C1 segment of cervical spinal cord (tissue), 14 donors: ENCODE measurements around the gene FANCG.
A peak's percentile ranks its signal among the peaks of the same experiment; 100 is the strongest.

Experiments
- DNase-seq, 14 donors: peaks; one replicate each; lab custom pipeline; 2025; lab: John Stamatoyannopoulos, UW

The FANCG gene

DNA sequence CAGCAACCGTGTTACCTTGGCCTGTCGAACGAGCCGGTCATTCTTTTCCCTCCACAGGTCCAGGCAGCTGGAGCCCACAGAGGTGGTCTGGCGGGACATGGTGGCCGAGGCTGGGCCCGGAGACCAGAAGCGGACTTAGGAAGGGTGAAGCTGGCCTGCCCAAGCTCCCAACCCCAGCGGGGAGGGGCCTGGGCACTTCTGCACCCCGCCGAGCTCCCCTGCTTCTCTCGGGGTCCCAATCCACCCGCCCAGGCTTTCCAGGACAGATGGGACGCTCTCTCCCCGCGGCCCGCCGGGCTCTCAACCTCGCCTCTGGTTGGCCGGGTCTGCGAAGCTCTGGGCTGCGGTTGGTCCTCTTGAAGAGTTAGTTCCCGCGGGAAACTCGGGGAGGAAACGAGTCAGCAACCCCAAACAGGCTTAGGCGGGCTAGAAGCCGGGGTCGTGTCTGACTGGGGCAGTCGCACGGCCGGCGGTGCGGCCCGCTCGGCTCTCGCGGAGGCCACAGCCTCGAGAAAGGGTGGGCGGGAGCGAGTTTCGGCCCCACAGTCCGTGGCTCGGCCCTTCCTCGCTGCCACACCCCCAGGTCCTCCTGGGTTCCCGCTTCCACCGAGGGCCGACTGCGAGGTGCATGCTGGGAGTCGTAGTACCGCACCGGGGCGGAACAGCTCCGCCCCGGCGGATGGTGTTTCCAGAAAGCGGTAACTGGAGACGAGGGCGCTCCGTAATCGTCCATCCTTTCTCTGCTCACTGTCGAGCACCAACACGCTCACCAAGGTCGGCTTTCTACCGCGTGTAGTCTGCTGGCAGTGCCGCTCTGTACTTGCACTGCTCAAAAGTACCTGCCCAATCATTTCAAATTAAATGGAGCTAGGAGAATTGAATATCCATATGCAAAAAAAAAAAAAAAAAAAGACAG is at the start of gene FANCG:
Gene FANCG (minus strand): TSS at position 517 of the 916 bp plus-strand sequence. CDS start 418 bp downstream, at position 99.
- DNase-seq = peak; percentile 45 to 92 (median 86)

DNA sequence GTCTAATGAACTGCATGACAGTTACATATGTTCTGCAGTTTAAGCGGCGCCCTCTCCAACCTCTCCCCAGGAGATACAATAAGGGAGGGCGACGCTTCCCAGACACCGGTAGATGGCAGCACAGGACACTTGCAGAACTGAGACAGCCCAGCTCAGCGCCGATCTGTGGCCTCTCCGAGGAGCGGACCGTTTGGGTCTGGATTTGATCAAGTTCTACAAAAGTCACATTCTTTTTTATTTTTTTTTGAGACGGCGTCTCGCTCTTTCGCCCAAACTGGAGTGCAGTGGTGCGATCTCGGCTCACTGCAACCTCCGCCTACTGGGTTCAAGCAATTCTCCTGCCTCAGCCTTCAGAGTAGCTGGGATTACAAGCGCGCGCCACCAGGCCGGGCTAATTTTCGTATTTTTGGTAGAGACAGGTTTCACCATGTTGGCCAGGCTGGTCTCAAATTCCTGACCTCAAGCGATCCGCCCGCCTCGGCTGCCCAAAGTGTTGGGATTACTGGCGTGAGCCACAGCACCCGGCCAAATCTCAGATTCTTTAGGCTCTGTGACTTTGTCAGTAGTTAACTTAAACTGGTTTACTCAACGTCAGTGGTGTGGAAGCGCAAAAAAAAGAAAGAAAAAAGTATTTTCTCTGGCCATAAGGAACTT is 37.3 kb upstream of the FANCG start:
- DNase-seq = peak in 13 of 14 donors; percentile 33 to 86 (median 74)

DNA sequence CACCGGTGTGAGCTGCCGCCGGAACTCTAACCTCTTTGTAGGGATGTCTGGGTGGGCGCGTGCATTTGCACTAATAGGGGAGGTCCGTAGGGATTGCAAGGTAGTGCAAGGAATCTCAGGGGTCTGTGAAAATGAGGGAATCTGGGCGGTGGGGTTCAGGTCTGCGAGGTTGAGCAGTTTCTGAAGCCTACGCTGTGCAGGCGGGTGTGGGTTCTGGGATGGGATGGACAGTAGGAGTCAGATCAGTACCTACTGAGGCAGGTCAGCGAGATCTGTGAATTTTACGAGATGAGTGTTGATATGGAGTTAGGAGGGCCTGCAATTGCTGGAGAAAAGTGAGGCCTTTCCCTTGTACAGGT is 36.8 kb upstream of the FANCG start:
- peak in 3 of 14 donors; percentile 44 to 68 (median 55) for DNase-seq

DNA sequence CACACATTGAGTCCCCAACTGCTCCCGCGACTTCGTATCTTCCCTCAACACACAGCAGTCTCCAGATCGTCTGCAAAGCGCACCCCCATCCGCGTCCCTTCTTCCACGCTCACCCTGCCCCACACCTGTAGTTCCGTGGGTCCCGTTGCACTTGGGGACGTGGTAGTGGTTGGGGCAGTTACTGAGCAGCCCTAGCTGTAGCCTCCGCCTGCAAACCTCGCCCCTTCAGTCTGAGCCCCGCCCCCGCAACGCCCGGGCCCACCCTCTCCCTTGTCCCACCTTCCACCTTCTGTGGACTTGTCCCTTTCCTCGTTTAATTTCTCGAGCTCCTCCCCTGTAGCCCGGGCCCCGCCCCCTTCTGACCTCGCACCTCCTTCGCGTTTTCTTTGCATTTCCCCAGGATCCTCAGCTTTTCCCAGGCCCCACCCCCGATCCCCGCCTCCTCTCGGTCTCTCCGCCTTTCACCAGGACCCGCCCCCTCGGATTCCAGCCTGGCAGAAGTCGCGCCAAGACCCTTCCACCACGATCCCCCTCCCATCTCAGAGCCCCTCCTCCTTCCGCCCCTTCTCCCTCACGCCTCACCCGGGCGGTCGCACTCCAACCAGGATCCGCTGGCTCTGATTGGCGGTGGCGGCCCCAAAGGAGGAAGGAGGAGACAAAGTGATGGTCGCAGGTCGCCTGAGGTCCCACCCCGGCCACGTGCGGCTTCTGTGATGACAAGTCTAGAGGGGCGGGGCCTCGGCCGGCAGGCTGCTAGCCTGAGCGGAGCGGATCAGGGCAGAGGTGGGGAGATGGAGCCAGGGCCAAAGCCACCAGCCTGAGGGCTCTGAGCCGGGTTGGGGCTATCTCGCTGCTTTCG is 36.2 kb upstream of the FANCG start, which contains the start of gene ATOSB:
Gene ATOSB (minus strand): TSS at position 183 of the 859 bp plus-strand sequence. CDS start 7,588 bp downstream, outside the sequence.
- peak; percentile 56 to 98 (median 90) for DNase-seq

DNA sequence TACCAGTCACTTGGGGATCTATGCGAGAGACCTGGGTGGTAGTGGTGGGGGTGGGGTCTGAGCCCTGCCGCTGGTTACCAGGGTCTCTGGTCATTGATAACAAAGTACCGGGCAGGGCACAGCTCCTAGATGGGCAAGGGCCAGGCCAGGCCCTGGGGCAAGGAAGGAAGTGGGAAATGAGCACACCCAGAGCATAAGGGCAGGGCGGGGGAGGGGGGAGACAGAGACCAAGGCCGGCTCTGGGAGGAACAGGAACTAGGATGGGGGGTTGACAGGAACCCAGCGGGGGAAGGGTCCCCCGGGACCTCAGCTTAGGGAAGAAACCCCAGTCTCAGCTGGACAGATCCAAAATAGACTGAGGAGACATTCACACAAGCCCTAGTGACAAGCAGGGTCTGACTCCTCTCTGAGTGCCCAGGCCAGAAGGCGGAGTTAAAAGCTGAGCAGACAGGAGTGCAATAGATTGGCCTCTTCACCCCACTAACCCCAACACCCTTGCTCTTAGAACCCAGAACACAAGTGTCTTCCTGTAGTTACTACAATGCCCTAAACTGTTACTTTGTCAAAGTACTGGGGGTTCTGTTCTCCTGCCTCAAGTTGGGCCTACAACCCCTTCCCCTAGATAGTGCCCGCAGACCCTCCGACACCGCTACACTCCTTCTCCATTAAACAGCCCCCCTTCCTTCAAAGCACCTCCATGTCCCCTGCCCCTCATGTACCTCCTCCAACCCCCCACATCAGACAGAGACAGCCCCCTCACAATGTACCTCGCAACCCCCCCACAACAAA is 35.3 kb upstream of the FANCG start:
- peak in 11 of 14 donors; percentile 3 to 57 (median 21) for DNase-seq

DNA sequence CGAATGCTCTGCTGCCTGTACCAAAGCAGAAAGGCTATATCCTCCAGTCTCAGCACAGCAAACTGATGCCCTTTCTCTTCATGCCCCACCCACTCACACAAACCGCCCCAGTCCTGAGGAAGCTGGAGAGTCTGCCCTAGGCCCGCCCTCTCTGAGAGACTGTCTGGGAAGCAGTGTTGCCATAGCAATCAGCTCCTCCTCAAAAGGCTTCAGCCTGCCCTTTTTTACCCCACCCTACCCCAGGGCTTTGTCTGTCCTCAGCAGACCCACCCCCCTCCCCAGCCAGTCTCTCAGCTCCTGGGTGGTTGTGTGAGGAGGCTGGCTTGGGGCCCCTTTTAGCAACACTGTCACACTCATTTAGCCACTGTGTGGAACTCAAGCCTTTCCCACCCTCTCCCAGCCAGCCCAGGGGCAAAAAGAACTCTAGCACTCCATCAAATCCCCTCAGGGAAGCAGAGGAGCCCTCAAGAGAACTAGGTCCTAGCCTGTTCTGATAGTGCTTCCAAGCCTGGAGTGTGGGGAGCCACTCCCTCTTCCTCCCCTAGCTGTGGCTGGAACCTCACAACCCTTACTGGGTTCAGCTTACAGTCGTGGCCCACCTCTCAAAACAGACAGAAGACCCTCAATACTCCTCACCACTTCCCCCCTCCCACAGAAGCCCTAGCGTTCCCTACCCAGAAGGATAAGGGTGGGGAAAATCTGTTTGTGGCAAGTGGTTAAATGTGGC is 34.5 kb upstream of the FANCG start:
- peak in 11 of 14 donors; percentile 32 to 81 (median 66) for DNase-seq

DNA sequence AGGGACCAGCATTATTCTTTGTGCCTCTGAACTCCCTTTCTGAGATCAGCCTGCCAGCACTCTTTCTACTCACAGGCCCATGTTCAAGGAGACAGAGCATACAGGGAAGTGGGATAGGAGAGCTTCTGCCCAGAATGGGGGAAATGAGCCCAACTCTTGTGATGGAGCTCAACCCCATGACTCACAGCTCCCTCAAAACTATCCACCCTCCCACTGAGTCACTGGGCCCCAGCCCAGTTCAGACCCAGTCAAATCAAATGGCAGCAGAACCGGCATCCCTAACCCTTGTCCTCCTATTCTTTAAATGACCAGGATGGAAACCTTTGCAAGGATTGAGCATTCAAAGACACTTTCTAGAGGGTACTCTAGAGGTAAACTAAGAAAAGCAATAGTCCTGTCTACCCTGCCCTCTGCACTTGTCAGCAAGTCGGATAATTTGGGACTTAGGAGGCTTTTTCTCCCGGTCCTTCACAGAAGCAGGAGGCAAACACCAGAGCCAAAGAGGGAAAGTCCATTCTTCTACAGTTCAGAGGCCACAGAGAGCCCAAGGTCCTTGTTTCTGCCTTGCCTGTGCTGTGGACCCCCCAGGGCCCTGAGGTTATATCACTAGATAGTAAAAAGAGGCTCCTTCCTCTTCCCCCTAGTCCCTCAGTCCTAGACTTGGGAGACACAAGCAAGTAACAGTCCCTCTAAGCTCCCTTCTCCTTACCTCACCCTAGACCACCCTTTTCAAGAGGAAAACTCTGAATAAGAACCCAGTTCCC is 32.7 kb upstream of the FANCG start:
- peak in 7 of 14 donors; percentile 8 to 72 (median 25) for DNase-seq

DNA sequence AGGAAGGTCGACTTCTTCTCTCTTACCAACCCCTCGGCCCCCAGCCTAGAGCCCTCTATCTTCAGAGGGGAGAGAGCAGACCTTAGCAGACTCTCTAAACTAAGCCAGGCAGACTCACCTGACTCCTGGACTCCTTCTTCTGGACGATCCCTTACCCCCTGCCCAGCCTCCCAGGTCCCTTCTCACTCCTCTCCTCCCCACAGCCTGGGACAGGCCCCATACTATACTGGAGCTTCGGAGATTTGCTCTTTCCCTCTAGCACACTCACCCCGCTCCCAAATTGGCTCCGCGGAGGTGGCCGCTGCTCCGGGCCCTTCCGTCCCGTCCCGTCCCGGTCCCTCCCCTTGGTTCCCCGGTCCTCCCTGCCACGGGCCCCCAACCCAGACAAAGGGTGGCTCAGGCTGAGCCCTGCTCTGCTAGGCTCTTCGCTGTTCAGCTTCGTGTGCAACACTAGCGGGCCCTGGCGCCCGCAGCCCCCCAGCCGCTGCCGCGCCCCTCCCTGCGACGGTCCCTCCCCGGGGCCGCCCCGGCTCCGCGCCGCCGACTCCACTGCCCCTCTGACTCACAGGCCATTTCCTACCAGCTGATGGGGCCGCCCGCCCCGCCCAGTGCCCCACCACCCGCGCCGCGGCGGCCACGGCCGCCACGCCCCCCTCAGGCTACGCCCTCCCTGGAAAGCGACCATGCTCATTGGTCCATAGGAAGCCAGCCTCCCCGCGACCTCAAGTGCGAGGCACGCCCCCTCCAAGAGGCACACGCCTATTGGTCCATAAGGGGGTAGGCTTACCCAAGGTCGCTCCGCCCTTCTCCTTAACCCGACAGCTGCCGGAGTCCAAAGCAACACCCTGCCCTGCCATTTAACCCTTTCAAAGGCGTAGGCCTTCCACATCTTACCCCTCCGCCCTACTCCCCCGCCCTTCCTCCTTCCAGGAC is 31.5 kb upstream of the FANCG start:
- peak; percentile 58 to 99 (median 96) for DNase-seq

DNA sequence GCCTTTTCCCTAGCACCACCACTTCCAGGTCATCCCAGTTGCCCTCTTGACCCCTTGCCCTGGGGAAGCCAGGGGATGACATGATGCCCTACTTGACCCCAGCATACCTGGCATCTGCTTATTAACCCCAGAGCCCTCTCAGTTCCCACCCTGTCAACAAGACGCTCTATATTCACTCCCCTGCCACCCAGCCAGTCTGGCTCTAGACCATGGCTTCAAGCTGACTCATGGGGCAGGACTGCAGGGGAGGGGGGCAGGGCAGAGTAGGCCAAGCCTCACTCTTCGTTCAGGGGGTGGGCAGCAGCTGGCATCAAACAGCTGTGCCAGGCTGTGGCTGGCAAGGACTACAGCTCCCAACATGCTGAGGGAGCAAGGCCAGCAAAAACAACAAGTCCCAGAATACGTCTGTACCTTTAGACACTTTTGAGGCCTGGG is 30.6 kb upstream of the FANCG start:
- peak in 11 of 14 donors; percentile 15 to 88 (median 55) for DNase-seq

DNA sequence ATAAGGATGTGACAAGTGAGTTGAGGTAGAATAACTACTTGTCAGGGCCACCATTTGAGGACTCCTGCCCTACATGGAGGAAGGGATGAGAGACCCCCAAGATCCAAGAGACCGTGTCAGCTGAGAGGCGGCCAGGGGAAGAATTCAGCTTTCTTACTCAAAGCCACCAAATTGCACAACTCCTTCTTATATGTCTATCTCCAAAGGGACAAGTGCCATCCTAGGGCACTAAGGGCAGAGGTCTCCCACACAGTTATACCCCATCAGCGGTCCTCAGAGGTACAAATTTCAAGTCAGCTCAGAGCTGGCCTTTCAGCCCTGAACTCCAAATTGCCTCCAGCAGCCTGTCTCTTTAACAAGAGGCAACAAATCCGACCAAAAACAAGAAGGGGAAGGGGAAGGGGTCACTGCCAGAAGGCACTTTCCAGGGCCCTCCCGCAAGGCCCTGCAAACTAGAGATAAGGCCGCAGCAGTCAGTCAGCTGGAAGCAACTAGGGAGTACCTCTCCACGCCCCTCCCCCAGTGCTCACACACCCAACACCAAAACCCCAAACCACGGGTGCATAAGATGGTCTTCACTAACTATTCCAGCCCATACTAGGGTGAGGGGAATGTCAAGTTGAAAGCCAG is 29.3 kb upstream of the FANCG start:
- no peak for DNase-seq

DNA sequence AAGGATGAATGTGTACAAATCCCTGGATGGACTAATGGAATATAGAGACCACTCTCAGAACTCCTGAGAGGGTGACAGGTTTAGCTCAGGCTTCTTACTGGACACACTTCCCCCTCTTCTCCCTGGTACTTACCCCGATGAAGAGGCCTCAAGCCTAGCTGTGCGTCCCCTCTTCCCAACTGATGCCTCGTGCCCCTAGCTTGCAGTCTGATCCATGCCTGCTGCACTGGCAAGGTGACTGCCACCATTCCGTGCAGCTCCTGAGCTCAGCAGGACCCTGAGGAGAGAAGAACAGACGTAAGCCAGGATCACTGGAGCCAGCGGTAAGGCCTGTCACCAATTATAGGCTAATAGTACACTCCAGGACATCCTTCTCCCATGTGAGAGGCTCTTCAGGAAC is 28.7 kb upstream of the FANCG start:
- no peak for DNase-seq

DNA sequence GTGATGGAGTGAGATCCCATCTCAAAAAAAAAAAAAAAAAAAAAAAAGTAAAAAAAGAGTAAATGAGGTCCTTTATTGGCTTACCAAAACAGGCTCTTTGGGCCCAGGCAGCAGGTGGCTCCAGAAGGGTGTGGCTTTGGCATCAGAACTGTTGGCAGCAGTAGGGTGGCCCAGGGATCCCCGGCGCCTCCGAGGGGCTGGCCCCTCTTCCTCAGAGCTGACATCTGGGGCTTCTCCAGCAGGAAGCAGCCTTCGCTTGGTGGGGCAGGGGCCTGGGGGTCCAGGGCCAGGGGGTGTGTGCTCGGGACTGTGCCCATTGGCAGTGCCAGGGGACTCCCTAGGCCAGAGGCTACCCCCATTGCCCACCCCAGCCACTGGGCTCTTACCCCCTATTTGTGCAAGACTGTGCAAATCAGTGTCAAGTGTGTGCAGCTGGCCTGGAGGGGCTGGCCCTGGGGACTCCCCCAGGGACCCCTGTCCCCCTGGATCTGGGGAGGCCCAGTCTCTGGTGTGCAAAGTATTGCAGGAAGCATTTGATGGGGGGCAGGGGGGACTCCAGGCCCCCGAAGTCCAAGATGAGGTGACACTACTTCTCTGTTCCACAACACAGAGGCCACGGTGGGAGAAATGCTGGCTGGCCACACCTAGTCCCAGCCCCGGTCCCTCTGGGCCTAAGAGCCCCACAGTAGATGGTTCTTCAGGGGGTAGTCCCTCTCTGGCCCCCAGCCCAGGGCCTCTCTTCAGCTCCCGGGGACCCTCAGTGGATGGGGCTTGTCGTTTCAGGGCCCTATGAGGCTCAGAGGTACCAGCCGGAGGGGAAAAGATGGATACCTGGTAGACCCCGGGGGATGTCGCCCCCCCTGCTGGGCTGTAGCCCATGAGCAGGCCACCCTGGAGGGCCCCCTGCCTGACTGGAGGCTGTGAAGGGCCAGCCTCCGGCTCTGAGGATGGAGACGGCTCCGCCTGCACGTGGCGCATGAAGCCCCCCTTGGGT is 27.9 kb upstream of the FANCG start:
- DNase-seq = no peak

DNA sequence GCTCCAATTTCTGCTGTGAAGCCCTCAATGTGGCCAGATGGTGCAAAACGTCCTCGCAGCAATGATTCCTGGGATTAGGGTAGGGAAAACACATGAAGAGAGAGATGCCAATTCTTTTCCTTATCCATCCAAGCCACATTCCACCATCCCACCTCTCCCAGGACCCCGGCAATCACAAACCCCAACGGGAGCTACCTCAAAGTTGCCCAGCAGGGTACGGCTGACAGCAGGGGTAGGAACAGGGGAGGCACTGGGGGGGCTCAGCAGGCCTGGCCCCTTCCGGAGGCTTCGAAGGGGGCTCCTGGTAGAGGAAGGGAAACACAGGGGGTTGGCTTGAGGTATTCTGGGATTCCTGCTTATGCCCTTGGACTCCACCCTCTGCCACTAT is 26.6 kb upstream of the FANCG start:
- no peak for DNase-seq

DNA sequence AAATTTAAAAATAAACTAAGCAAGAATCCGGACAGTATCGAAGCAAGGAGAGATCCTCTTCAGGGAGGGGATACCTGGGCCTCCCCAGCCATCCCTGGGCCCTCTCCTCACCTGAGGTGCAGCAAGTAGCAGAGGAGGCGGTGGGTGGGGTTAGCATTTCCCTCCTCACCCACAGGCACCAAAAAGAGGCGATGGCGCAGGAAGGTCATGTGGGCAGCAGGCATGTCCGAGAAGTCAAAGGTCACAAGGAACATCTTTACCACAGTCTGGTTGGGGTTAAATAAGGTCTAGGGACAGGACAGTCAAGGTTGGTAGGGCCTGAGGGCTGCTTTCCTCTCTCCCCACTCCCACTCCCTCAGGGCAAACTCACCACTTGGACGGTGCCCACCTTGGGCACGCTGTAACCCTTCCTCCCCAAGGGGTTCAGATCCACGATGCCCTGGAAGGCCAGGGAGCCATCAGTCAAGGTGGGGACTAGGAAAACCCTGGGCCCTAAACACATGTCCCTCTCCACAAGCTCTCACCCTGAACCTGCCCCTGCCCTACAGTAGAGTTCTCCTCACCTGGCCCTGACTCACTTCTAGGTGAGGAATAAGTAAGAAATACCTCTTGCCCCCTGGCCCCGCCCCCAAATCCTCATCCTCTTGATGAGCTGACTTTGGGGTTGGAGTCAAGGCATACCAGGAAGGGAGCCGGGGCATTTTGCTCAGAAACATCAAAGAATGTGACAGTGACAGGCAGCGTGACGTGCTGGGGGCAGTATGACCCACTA is 26.0 kb upstream of the FANCG start:
- no peak for DNase-seq

DNA sequence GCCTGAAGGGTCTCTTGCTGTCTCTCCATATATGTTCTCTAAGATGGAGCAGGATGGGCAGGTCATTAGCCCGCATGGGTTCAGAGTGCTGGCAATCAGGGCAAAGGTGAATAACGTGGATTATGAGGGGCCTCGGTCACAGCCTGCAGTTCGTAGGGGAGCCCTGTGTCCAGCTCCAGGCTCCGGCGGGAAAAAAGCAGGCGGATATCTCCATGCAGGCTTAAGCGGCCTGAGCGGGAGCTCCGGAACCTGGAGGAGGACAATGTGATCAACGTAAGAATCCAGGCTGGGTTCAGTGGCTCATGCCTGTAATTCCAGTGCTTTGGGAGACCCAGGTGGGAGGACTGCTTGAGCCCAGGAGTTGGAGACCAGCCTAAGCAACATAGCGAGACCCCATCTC is 25.4 kb upstream of the FANCG start:
- no peak for DNase-seq

DNA sequence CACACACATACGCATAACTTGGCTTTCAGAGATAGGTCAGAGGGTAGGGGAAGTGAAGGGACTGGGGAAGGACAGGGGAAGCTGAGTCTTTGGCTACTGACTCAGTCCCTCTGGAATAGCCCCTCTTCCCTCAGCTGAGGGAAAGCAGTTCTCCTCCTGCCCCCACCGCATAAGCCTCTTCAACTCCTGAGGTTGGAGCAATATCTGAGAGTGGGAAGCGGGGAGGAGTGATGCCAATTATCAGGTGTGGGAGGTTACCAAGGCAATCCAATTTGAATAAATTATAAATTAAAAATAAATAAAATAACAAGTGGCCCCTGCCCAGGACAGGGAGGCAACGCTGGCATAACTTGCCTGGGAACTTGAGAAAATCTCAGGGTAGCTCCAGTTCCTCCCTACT is 24.8 kb upstream of the FANCG start:
- no peak for DNase-seq
